ENCODE results near the gene CCDC186. TPM values are rescaled to one million over a fixed set of nuclear protein-coding genes. Genes with fewer than 3 reads are reported as not detected.

The CCDC186 gene
- total RNA-seq, 1 experiment from 2014 or later = 17.1 TPM

DNA sequence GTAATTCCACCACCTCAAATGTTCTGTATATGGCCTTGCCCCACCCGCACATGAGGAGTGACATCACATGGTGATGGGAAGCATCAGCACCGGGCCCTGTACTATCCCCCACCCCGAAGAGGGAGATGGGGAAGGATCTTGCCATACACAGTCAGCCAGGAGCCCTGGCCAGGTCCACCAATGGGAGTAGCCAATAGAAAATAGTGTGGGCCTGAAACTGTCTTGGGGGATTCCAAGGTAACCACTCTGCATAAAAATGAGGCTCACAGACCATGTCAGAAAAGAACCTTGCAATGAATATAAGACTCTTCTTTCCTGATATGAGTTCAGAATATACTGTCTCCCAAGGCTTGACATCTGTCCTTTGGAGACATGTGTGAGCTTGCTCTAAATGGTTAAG is 79.2 kb downstream of the CCDC186 start:
- ATAC-seq (no peak), DNase-seq (ENCODE audit: low read depth, low spot score) (no peak)
- no peaks in the 10 kb centered on the region for H3K4me1 ChIP-seq (ENCODE audit: control insufficient read depth in 1 of 2, insufficient read depth in 2 of 2, low read length in 2 of 2)
- TF ChIP-seq EZH2 (IDR thresholded peaks at IDR 0.05) (no peak), SRF (IDR thresholded peaks at IDR 0.05; ENCODE audit: low read depth) (no peak), CBX3 (IDR thresholded peaks at IDR 0.05; ENCODE audit: low read depth) (no peak), ZFX (IDR thresholded peaks at IDR 0.05) (no peak), YY1 (IDR thresholded peaks at IDR 0.05; ENCODE audit: extremely low read depth, insufficient replicate concordance, low read depth, low read length) (no peak), CEBPB (IDR thresholded peaks at IDR 0.05; ENCODE audit: low read depth) (no peak), RAD21 (IDR thresholded peaks at IDR 0.05; ENCODE audit: low read depth) (no peak), SIN3A (IDR thresholded peaks at IDR 0.05; ENCODE audit: low read depth) (no peak), POLR2AphosphoS5 (IDR thresholded peaks at IDR 0.05; ENCODE audit: low read depth, low read length) (no peak), POLR2A (IDR thresholded peaks at IDR 0.05; ENCODE audit: borderline replicate concordance, extremely low read depth, insufficient read depth, insufficient read length) (no peak)
- TF ChIP-seq, protein P1, sequence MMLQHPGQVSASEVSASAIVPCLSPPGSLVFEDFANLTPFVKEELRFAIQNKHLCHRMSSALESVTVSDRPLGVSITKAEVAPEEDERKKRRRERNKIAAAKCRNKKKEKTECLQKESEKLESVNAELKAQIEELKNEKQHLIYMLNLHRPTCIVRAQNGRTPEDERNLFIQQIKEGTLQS (IDR thresholded peaks at IDR 0.05) = no peak
- TF ChIP-seq, protein P2, sequence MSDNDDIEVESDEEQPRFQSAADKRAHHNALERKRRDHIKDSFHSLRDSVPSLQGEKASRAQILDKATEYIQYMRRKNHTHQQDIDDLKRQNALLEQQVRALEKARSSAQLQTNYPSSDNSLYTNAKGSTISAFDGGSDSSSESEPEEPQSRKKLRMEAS (IDR thresholded peaks at IDR 0.05) = no peak
- no peaks in the 10 kb centered on the region for H3K79me2 ChIP-seq (ENCODE audit: insufficient read depth, low read length)
- no peaks in the 10 kb centered on the region for H3K9me3 ChIP-seq (ENCODE audit: control insufficient read depth in 1 of 2, insufficient read depth in 1 of 2, low read depth in 1 of 2, low read length in 2 of 2)
- no peak overlapping the region for H3K27ac ChIP-seq (ENCODE audit: low read depth, low read length)
- H3K9me2 ChIP-seq (ENCODE audit: insufficient read depth) = no peaks in the 10 kb centered on the region
- H3K9ac ChIP-seq (ENCODE audit: low read length) = no peak overlapping the region
- no peak overlapping the region for H2AFZ ChIP-seq (ENCODE audit: low read depth, low read length, poor library complexity, severe bottlenecking)
- no peak overlapping the region for H3K4me3 ChIP-seq (replicated peaks in 1 of 2; ENCODE audit: low read depth in 1 of 2, low read length in 2 of 2)
- no peaks in the 10 kb centered on the region for H4K20me1 ChIP-seq (ENCODE audit: insufficient read depth)
- H3K36me3 ChIP-seq (ENCODE audit: control insufficient read depth in 1 of 2, insufficient read depth in 2 of 2, low read length in 2 of 2) = no peaks in the 10 kb centered on the region
- intact Hi-C loops (cut with micrococcal nuclease) = no loop called here
- BruUV-seq (replicated peaks) = no TSS peak
- CTCF ChIA-PET = no interaction called here
- no peak overlapping the region for H3K4me2 ChIP-seq (ENCODE audit: low read length)
- no peaks in the 10 kb centered on the region for H3K27me3 ChIP-seq (ENCODE audit: insufficient read depth, low read length)
- POLR2A ChIA-PET = interaction anchor here (0.8 kb wide), 1 partner anchor 13 kb away, joined by 4 read pairs; no protein-coding TSS in a partner anchor
- RAD21 ChIA-PET (ENCODE audit: low non-redundant PET in 1 of 2, low total read pairs in 2 of 2, uncharacterized antibody in 2 of 2, unreplicated experiment in 2 of 2) = no interaction called here

DNA sequence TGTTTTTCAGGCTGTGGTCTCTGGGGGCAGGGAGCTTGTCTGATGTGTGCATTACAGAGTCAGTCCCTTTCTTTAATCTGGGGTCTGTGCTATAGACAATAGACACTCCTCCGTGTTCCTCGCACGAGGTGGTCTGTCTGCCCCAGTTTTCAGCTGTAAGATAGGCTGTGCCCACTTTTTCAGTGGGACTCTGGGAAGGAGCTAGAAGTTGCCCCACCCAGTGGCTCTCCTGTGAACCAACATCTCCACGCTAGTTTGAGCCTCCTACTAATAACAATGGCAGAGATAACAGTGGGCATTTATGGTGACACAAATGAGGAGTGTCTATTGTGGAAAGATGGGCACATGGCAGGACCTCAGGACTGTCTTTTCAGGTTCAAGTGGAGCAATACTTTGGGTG is 86.3 kb downstream of the CCDC186 start:
- RAD21 ChIA-PET (ENCODE audit: low non-redundant PET in 1 of 2, low total read pairs in 2 of 2, uncharacterized antibody in 2 of 2, unreplicated experiment in 2 of 2) = no interaction called here
- H3K9me3 ChIP-seq (ENCODE audit: control insufficient read depth in 1 of 2, insufficient read depth in 1 of 2, low read depth in 1 of 2, low read length in 2 of 2) = no peaks in the 10 kb centered on the region
- H3K4me2 ChIP-seq (ENCODE audit: low read length) = no peak overlapping the region
- TF ChIP-seq, protein P3, sequence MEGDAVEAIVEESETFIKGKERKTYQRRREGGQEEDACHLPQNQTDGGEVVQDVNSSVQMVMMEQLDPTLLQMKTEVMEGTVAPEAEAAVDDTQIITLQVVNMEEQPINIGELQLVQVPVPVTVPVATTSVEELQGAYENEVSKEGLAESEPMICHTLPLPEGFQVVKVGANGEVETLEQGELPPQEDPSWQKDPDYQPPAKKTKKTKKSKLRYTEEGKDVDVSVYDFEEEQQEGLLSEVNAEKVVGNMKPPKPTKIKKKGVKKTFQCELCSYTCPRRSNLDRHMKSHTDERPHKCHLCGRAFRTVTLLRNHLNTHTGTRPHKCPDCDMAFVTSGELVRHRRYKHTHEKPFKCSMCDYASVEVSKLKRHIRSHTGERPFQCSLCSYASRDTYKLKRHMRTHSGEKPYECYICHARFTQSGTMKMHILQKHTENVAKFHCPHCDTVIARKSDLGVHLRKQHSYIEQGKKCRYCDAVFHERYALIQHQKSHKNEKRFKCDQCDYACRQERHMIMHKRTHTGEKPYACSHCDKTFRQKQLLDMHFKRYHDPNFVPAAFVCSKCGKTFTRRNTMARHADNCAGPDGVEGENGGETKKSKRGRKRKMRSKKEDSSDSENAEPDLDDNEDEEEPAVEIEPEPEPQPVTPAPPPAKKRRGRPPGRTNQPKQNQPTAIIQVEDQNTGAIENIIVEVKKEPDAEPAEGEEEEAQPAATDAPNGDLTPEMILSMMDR (IDR thresholded peaks at IDR 0.05 in 2 of 3, conservative IDR thresholded peaks at IDR 0.05 in 1 of 3; ENCODE audit: borderline replicate concordance in 1 of 3, insufficient read depth in 1 of 3, low read depth in 2 of 3, low read length in 2 of 3) = peak in 1 of 3 experiments; percentile 30; a peak in 1 of 6 replicates
- peak; percentile 49 for TF ChIP-seq RAD21 (IDR thresholded peaks at IDR 0.05; ENCODE audit: low read depth)
- TF ChIP-seq POLR2AphosphoS5 (IDR thresholded peaks at IDR 0.05; ENCODE audit: low read depth, low read length) = no peak
- TF ChIP-seq SRF (IDR thresholded peaks at IDR 0.05; ENCODE audit: low read depth) = no peak
- no peak overlapping the region for H3K9ac ChIP-seq (ENCODE audit: low read length)
- no peaks in the 10 kb centered on the region for H3K9me2 ChIP-seq (ENCODE audit: insufficient read depth)
- H3K4me1 ChIP-seq (ENCODE audit: control insufficient read depth in 1 of 2, insufficient read depth in 2 of 2, low read length in 2 of 2) = no peaks in the 10 kb centered on the region
- CTCF ChIA-PET = interaction anchor here (0.7 to 1.4 kb wide), 7 partner anchors 9 to 383 kb away, joined by 3 to 4 read pairs (median 3); no protein-coding TSS in a partner anchor
- intact Hi-C loops (cut with micrococcal nuclease) = no loop called here
- H4K20me1 ChIP-seq (ENCODE audit: insufficient read depth) = no peaks in the 10 kb centered on the region
- no peaks in the 10 kb centered on the region for H3K79me2 ChIP-seq (ENCODE audit: insufficient read depth, low read length)
- no peak overlapping the region for H3K27ac ChIP-seq (ENCODE audit: low read depth, low read length)
- POLR2A ChIA-PET = no interaction called here
- no peaks in the 10 kb centered on the region for H3K36me3 ChIP-seq (ENCODE audit: control insufficient read depth in 1 of 2, insufficient read depth in 2 of 2, low read length in 2 of 2)
- BruUV-seq (replicated peaks) = no TSS peak
- ATAC-seq = peak; percentile 56
- no peaks in the 10 kb centered on the region for H3K27me3 ChIP-seq (ENCODE audit: insufficient read depth, low read length)
- no peak overlapping the region for H3K4me3 ChIP-seq (replicated peaks in 1 of 2; ENCODE audit: low read depth in 1 of 2, low read length in 2 of 2)
- DNase-seq (ENCODE audit: low read depth, low spot score) = no peak
- H2AFZ ChIP-seq (ENCODE audit: low read depth, low read length, poor library complexity, severe bottlenecking) = peak overlapping the region; percentile 59
